Measurements from ENCODE around the gene DEUP1. TPM values are rescaled to one million over a fixed set of nuclear protein-coding genes. Genes with fewer than 3 reads are reported as not detected.
A peak's percentile ranks its signal among the peaks of the same experiment; 100 is the strongest.
"Not testable (repeated sequence)": the region's sequence is repeated elsewhere in the genome, so short reads cannot be mapped to it uniquely, and the experiment has no call there.

Gene DEUP1
- total RNA-seq, result not detected

DNA sequence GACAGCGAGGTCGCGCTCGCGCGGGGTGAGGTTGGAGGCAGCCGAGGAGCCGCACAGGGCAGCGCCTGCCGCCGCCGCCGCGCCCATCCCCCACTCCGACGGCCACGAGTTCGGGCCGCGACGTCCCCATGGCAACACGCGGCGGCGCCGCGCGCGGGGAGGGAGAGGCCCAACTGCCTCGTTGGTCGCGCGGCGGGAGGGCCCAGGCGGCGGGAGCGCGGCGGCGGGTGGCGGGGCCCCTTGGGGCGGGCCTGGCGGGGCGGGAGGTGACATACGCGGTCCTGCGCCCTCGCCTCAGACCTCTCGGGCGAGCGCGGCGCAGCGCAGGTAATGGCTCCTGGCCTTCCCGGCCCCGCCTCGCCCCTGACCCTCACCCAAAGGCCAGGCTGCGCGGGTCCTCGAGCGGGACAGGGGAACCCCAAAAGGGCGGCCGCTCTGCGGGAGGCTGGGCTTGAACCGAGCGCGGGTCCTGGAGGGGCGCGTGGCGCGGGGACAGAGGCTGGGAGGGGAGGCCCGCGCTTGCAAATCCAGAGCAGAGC lies at the start of gene DEUP1:
DEUP1 (plus strand) TSS at position 297 of the 539 bp plus-strand sequence. CDS start 1,518 bp downstream, outside the sequence.
- H3K4me3 Mint-ChIP-seq, result peak within 1 kb of the TSS; percentile 58
- H3K9me3 Mint-ChIP-seq (ENCODE audit: low read depth), result no peaks in the 10 kb centered on the region
- no peak within 1 kb of the TSS for H3K27ac Mint-ChIP-seq
- POLR2A ChIA-PET, result no interaction called here
- H3K27me3 Mint-ChIP-seq, result peaks cover 37% of the 10 kb centered on the region
- peak; percentile 65 for ATAC-seq
- CTCF ChIA-PET, result no interaction called here
- H3K4me1 Mint-ChIP-seq, result peaks cover 7% of the 10 kb centered on the region
- no peaks in the 10 kb centered on the region for H3K36me3 Mint-ChIP-seq (ENCODE audit: low read depth)
- intact Hi-C loops (cut with DNase I, micrococcal nuclease), result loop anchor here in 1 of 2 experiments (5.0 kb wide), 1 partner anchor 212 kb away; the partner anchor contains the start of gene SMCO4
- peak; percentile 65 for DNase-seq

DNA sequence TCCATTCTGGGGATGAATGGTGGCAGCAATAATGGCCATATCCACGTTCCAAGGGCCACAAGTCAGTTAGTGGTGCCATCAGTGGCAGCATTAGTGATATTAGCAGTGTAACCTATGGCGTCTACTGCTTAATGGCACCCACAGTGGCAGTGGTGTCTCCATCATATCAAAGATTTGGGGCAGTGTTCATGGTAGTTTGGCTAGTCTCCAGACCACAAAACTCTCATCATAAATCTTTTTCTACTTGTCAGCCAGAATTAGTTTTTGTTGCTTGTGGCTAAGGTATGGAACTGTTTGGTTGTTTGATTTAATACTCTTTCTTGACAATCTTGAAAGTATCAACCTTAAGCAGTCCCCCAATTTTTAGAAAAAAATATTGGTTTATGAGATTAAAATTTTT lies 45.1 kb upstream of the DEUP1 start:
- DNase-seq (no peak), ATAC-seq (no peak)
- Mint-ChIP-seq H3K27ac (no peak overlapping the region), H3K9me3 (ENCODE audit: low read depth) (no peaks in the 10 kb centered on the region), H3K4me3 (no peak overlapping the region), H3K4me1 (no peaks in the 10 kb centered on the region), H3K36me3 (ENCODE audit: low read depth) (no peaks in the 10 kb centered on the region), H3K27me3 (peaks cover 7% of the 10 kb centered on the region)
- ChIA-PET POLR2A (no interaction called here), CTCF (no interaction called here)
- intact Hi-C loops (cut with DNase I, micrococcal nuclease), result no loop called here

GRCh38 chr11:93287434-93287833 lies 43.1 kb upstream of the DEUP1 start:
- ATAC-seq (no peak), DNase-seq (no peak)
- Mint-ChIP-seq H3K4me3 (no peak overlapping the region), H3K36me3 (ENCODE audit: low read depth) (no peaks in the 10 kb centered on the region), H3K27me3 (peaks cover 10% of the 10 kb centered on the region), H3K27ac (no peak overlapping the region), H3K4me1 (no peaks in the 10 kb centered on the region), H3K9me3 (ENCODE audit: low read depth) (no peaks in the 10 kb centered on the region)
- POLR2A ChIA-PET, result no interaction called here
- CTCF ChIA-PET, result interaction anchor here (1.3 kb wide), 1 partner anchor 9 kb away, joined by 4 read pairs; no protein-coding TSS in a partner anchor
- intact Hi-C loops (cut with DNase I, micrococcal nuclease), result no loop called here

DNA sequence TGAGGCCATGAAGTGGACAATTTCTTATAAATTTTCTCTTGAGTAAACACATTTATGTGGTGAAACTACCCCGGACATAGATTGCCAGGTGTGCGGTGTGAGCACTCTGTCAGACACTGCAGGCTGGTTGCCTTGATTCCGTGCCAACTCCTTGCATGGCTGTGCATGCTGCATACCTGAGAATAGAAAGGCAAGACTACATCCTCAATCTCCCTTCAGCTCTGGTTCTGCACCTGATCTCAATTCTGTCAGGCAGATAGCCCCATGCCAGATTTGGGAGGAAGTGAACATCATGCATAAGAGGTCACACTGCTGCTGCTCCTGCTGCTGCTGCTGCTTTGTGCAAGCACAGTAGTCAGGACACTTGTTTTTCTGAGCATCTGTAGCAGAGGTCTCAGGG lies 42.5 kb upstream of the DEUP1 start:
- no peaks in the 10 kb centered on the region for H3K4me1 Mint-ChIP-seq
- H3K27me3 Mint-ChIP-seq, result peaks cover 10% of the 10 kb centered on the region
- H3K27ac Mint-ChIP-seq, result no peak overlapping the region
- no peak overlapping the region for H3K4me3 Mint-ChIP-seq
- ChIA-PET POLR2A (no interaction called here), CTCF (interaction anchor here (0.8 to 1.3 kb wide), 2 partner anchors 9 to 146 kb away, joined by 4 read pairs; no protein-coding TSS in a partner anchor)
- H3K36me3 Mint-ChIP-seq (ENCODE audit: low read depth), result no peaks in the 10 kb centered on the region
- no peaks in the 10 kb centered on the region for H3K9me3 Mint-ChIP-seq (ENCODE audit: low read depth)
- DNase-seq, result no peak
- no peak for ATAC-seq
- intact Hi-C loops (cut with DNase I, micrococcal nuclease), result no loop called here

- Mint-ChIP-seq H3K4me3 (no peak overlapping the region), H3K36me3 (ENCODE audit: low read depth) (no peaks in the 10 kb centered on the region), H3K4me1 (no peaks in the 10 kb centered on the region), H3K27me3 (peaks cover 10% of the 10 kb centered on the region), H3K27ac (no peak overlapping the region), H3K9me3 (ENCODE audit: low read depth) (no peaks in the 10 kb centered on the region)
- no peak for ATAC-seq
- CTCF ChIA-PET, result interaction anchor here (0.8 to 1.3 kb wide), 2 partner anchors 8 to 145 kb away, joined by 4 read pairs; no protein-coding TSS in a partner anchor
- no peak for DNase-seq
- POLR2A ChIA-PET, result no interaction called here
- intact Hi-C loops (cut with DNase I, micrococcal nuclease), result no loop called here
Measured at GRCh38 chr11:93288767-93289166, 41.8 kb upstream of the DEUP1 start.

GRCh38 chr11:93289782-93290463 lies 40.6 kb upstream of the DEUP1 start:
- DNase-seq (no peak), ATAC-seq (no peak)
- intact Hi-C loops (cut with DNase I, micrococcal nuclease), result no loop called here
- ChIA-PET CTCF (interaction anchor here (0.6 kb wide), 1 partner anchor 1315 kb away, joined by 3 read pairs; no protein-coding TSS in a partner anchor), POLR2A (no interaction called here)
- Mint-ChIP-seq H3K27ac (no peak overlapping the region), H3K27me3 (peaks cover 10% of the 10 kb centered on the region), H3K9me3 (ENCODE audit: low read depth) (no peaks in the 10 kb centered on the region), H3K4me1 (no peaks in the 10 kb centered on the region), H3K36me3 (ENCODE audit: low read depth) (no peaks in the 10 kb centered on the region), H3K4me3 (no peak overlapping the region)

DNA sequence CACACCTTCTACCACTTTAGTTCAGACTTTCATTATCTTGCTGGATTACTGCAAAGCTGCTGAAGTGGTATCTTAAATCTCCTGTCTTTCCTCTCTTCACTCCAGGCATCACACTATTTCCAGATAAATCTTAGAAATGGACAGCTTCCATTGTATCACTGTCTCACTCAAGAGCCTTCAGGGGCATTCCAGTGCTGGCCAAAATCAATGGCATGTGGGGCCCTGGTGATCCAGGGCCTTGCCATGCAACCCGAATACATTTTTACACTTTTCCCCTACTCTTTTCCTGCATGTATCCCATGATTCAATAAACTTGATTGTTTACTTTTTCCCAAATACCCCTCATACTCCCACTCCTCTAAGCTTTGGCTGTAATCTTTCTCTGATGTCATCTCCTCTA lies 39.4 kb upstream of the DEUP1 start:
- H3K36me3 Mint-ChIP-seq (ENCODE audit: low read depth), result no peaks in the 10 kb centered on the region
- no peaks in the 10 kb centered on the region for H3K4me1 Mint-ChIP-seq
- intact Hi-C loops (cut with DNase I, micrococcal nuclease), result no loop called here
- no peak for DNase-seq
- no peak overlapping the region for H3K4me3 Mint-ChIP-seq
- no peak overlapping the region for H3K27ac Mint-ChIP-seq
- no peak for ATAC-seq
- peaks cover 10% of the 10 kb centered on the region for H3K27me3 Mint-ChIP-seq
- H3K9me3 Mint-ChIP-seq (ENCODE audit: low read depth), result no peaks in the 10 kb centered on the region
- CTCF ChIA-PET, result no interaction called here
- POLR2A ChIA-PET, result no interaction called here

DNA sequence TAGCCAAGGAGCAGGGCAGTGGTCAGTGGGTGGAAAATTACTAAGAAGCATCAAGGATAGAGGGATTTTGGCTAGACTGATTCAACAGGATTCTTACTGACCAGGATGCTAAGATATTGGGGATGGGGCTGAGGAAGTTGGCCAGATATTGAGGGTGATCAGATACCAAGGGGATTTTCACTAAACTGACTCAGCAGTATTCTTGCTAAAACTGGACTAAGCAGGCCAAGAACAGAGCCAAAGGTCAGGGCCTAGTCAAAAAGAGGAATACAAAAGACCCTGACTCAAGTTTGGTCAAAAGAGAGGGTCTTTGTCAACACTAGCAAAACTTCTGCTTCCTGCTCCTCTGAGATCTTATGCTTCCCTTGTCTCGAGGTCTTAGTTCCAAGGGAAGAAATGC lies 38.6 kb upstream of the DEUP1 start:
- ChIA-PET CTCF (no interaction called here), POLR2A (no interaction called here)
- Mint-ChIP-seq H3K4me3 (no peak overlapping the region), H3K36me3 (ENCODE audit: low read depth) (no peaks in the 10 kb centered on the region), H3K27ac (no peak overlapping the region), H3K27me3 (peaks cover 8% of the 10 kb centered on the region), H3K9me3 (ENCODE audit: low read depth) (no peaks in the 10 kb centered on the region), H3K4me1 (no peaks in the 10 kb centered on the region)
- intact Hi-C loops (cut with DNase I, micrococcal nuclease), result no loop called here
- no peak for ATAC-seq
- DNase-seq, result no peak

GRCh38 chr11:93295921-93296575 lies 34.5 kb upstream of the DEUP1 start:
- Mint-ChIP-seq H3K36me3 (ENCODE audit: low read depth) (no peaks in the 10 kb centered on the region), H3K27me3 (peaks cover 5% of the 10 kb centered on the region), H3K9me3 (ENCODE audit: low read depth) (no peaks in the 10 kb centered on the region), H3K4me1 (no peaks in the 10 kb centered on the region), H3K27ac (no peak overlapping the region), H3K4me3 (no peak overlapping the region)
- POLR2A ChIA-PET, result no interaction called here
- DNase-seq, result no peak
- intact Hi-C loops (cut with DNase I, micrococcal nuclease), result no loop called here
- CTCF ChIA-PET, result interaction anchor here (0.5 to 1.5 kb wide), 2 partner anchors 8 to 560 kb away, joined by 3 to 4 read pairs; no protein-coding TSS in a partner anchor
- no peak for ATAC-seq

GRCh38 chr11:93303689-93304088 lies 26.9 kb upstream of the DEUP1 start:
- DNase-seq (no peak), ATAC-seq (no peak)
- Mint-ChIP-seq H3K4me1 (no peaks in the 10 kb centered on the region), H3K9me3 (ENCODE audit: low read depth) (peaks cover 6% of the 10 kb centered on the region), H3K36me3 (ENCODE audit: low read depth) (no peaks in the 10 kb centered on the region), H3K4me3 (no peak overlapping the region), H3K27me3 (peaks cover 16% of the 10 kb centered on the region), H3K27ac (no peak overlapping the region)
- CTCF ChIA-PET, result no interaction called here
- POLR2A ChIA-PET, result no interaction called here
- intact Hi-C loops (cut with DNase I, micrococcal nuclease), result no loop called here

DNA sequence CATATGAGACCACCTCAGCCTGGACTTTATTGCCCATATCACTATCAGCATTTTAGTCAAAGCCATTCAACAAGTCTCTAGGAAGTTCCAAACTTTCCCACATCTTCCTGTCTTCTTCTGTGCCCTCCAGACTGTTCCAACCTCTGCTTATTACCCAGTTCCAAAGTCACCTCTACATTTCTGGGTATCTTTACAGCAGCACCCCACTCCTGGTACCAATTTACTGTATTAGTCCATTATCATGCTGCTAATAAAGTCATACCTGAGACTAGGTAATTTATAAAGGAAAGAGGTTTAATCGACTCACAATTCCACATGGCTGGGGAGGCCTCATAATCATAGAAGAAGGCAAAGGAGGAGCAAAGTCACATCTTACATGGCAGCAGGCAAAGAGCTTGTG lies 16.1 kb upstream of the DEUP1 start:
- ATAC-seq; H3K4me1 Mint-ChIP-seq; H3K27ac Mint-ChIP-seq; H3K27me3 Mint-ChIP-seq; H3K4me3 Mint-ChIP-seq; intact Hi-C loops (cut with DNase I, micrococcal nuclease); DNase-seq; H3K36me3 Mint-ChIP-seq (ENCODE audit: low read depth); CTCF ChIA-PET; POLR2A ChIA-PET: not testable (repeated sequence)
- H3K9me3 Mint-ChIP-seq (ENCODE audit: low read depth), result peaks cover 31% of the 10 kb centered on the region
